Adrenal gland (tissue), 12 donors: ENCODE data around the gene BMAL1. TPM values are rescaled to one million over a fixed set of nuclear protein-coding genes. Genes with fewer than 3 reads are reported as not detected.

Experiments
- DNase-seq, 7 donors: peaks; one replicate each; pipeline ENCODE4 v3.0.0-alpha.2; 2019 to 2020
- H3K27ac ChIP-seq, 5 donors: fragments of 200-600 bp; sonication (generic) in 4 of 5; 1 replicate in 3 of 5; 2 replicates in 2 of 5; pipeline versions ENCODE4 v1.5.1 to v1.8.0; 2016 to 2020; ENCODE audit warnings: mild to moderate bottlenecking in 1 of 5
- H3K27me3 ChIP-seq: fragments of 200-600 bp; 2 replicates; pipeline ENCODE4 v1.8.0; 2021
- H3K36me3 ChIP-seq, 2 donors: fragments of 200-600 bp; replicated peaks in 1 of 2; 1 replicate in 1 of 2; 2 replicates in 1 of 2; pipeline versions ENCODE4 v1.5.1 to v1.8.0; 2018 to 2022
- H3K4me1 ChIP-seq, 2 donors: fragments of 200-600 bp; replicated peaks in 1 of 2; 1 replicate in 1 of 2; 2 replicates in 1 of 2; pipeline versions ENCODE4 v1.5.1 to v1.8.0; 2018 to 2021
- H3K4me3 ChIP-seq, 4 donors: fragments of 200-600 bp; sonication (generic) in 3 of 4; one replicate each; pipeline ENCODE4 v1.5.1; 2016 to 2018
- H3K9me3 ChIP-seq, 3 donors: fragments of 200-600 bp; sonication (generic) in 1 of 3; replicated peaks in 1 of 3; 1 replicate in 2 of 3; 2 replicates in 1 of 3; pipeline versions ENCODE4 v1.5.1 to v1.8.0; 2016 to 2021
- POLR2A ChIP-seq, 2 donors: fragments of 450-650 bp; IDR thresholded peaks; one replicate each; pipeline ENCODE4 v1.6.1; 2017; ENCODE audit warnings: antibody characterized with exemption in 2 of 2, mild to moderate bottlenecking in 2 of 2, moderate library complexity in 1 of 2
- WGBS, 4 donors: extraction: QIAGEN DNeasy Blood & Tissue Kit in 2 of 4; methylation state at CpG; one replicate each; pipeline versions ENCODE4 v1.1.5 to v1.1.7; 2013 to 2017; 5-methylcytosine and 5-hydroxymethylcytosine counted together
- intact Hi-C, 2 donors: fragments of 100-400 bp; cut with DNase I; formaldehyde crosslinking; loops; one replicate each; pipeline versions ENCODE4 v1.14.1 to v1.15.0; 2022 to 2023
- polyA plus RNA-seq, 3 donors: library from polyadenylated mRNA; stranded (reverse); fragments of 200-250 nt in 2 of 3; fragments of 350-450 nt in 1 of 3; fragmentation: Illumina TruSeq in 1 of 3; extraction: RNeasy Lipid Tissue Mini Kit (QIAGEN cat#74804) in 1 of 3; gene quantifications; one replicate each; pipeline ENCODE4 v1.2.3, GENCODE V29; 2013 to 2014
- total RNA-seq, 9 donors: library from RNA; depleted of rRNA in 4 of 9; stranded (reverse); fragments of >200 nt in 4 of 9; fragments of 120-200 nt in 1 of 9; fragmentation: NEBNext Ultra II Directional in 1 of 9; extraction: Animal tissue kit (Norgen Biotek cat#: 25700) in 1 of 9; gene quantifications; one replicate each; pipeline versions ENCODE4 v1.1.0 to v1.2.4, GENCODE V29; 2013 to 2023
- TF ChIP-seq, protein P1 (sequence below), 6 experiments: fragments of 450-650 bp in 4 of 6; fragments of 200-600 bp in 2 of 6; sonication (generic) in 1 of 6; IDR thresholded peaks; 1 replicate in 5 of 6; 2 replicates in 1 of 6; pipeline versions ENCODE4 v1.5.1 to v1.8.0; 2016 to 2021; ENCODE audit warnings: antibody characterized with exemption in 6 of 6, mild to moderate bottlenecking in 2 of 6, moderate library complexity in 1 of 6
- donor health status: healthy with polysubstance abuse.
- donor health status: Bipolar disorder and iron deficiency.
- donor health status: DM: yes; HTN: yes; CAD: no.
- donor health status: DM: no; HTN: no; CAD: no.
- donor health status: DM: no; HTN: no; CAD: no.
- donor health status: DM: yes; HTN: yes; CAD: no.

The BMAL1 gene
- total and polyA plus RNA-seq, 12 donors: 13.9 to 80.3 (median 34.3) TPM

DNA sequence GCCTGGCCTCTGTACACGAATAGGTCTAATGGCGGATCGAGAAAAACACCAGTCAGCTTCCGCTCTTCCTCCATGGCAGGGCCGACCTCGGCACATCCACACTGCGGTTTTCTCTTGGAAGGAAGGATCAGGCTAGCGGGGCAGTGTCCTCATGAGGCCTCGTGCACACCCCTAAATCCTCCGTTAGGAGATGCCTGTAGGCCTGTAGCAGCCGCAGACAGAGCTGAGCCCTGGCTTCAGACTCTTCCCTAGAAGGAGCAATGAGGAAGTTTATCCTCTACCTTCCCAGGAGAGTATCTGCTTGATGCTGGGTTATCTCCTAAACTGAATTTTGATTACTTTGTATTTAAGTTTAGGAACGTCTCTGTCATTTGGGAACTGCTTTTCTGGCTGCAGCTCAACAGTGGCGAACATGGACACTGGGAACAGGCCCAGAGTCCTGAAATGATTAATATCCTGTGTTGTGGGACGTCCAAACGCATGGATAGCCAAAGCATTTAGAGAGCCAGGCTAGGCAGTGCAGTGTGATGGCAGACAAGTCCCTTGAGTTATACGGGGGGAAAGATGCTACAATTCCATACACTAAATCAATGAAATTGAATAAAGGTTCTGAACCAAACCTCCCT lies 16.5 kb upstream of the BMAL1 start:
- H3K36me3 ChIP-seq: no peaks in the 10 kb centered on the region
- H3K9me3 ChIP-seq: no peaks in the 10 kb centered on the region
- peaks cover 17 to 22% of the 10 kb centered on the region in 2 donors for H3K4me1 ChIP-seq
- H3K27me3 ChIP-seq: no peaks in the 10 kb centered on the region
- WGBS, 4 donors: 58 to 66% (median 62%) methylated on average over 13 to 16 of the region's 16 CpGs
- intact Hi-C loops: loop anchor here in 1 of 2 donors (10.0 kb wide), 1 partner anchor 46 kb away; no protein-coding TSS in a partner anchor
- peak overlapping the region in 4 of 5 donors; percentile 74 to 91 (median 84) for H3K27ac ChIP-seq
- TF ChIP-seq, protein P1, sequence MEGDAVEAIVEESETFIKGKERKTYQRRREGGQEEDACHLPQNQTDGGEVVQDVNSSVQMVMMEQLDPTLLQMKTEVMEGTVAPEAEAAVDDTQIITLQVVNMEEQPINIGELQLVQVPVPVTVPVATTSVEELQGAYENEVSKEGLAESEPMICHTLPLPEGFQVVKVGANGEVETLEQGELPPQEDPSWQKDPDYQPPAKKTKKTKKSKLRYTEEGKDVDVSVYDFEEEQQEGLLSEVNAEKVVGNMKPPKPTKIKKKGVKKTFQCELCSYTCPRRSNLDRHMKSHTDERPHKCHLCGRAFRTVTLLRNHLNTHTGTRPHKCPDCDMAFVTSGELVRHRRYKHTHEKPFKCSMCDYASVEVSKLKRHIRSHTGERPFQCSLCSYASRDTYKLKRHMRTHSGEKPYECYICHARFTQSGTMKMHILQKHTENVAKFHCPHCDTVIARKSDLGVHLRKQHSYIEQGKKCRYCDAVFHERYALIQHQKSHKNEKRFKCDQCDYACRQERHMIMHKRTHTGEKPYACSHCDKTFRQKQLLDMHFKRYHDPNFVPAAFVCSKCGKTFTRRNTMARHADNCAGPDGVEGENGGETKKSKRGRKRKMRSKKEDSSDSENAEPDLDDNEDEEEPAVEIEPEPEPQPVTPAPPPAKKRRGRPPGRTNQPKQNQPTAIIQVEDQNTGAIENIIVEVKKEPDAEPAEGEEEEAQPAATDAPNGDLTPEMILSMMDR (IDR thresholded peaks at IDR 0.05): no peak
- no peak for TF ChIP-seq POLR2A (IDR thresholded peaks at IDR 0.05)
- peak; percentile 50 to 82 (median 62) for DNase-seq
- H3K4me3 ChIP-seq: no peak overlapping the region

DNA sequence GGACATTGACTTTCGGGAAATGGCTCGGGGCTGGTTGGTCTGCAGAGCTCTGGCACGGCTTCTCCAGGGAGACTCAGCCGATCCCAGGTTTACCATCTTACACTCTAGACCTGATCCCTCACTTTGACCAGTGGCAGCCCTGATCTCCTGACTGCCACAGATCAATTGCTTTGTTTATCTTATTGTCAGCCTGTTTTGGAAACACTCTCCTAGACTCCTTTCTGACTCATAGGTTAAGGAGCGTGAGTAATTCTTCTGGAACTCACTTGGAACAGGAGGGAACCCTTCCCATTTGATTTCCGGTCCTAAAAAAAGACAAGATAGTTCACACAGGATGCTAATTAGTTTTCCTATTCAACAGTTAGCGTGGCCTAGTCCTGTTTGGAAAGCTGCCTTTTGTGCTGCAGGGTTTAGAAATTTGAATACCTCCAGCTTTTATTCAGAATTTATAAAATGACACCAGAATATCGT lies 16.0 kb upstream of the BMAL1 start:
- TF ChIP-seq, protein P1 (IDR thresholded peaks at IDR 0.05): no peak
- TF ChIP-seq POLR2A (IDR thresholded peaks at IDR 0.05): no peak

DNA sequence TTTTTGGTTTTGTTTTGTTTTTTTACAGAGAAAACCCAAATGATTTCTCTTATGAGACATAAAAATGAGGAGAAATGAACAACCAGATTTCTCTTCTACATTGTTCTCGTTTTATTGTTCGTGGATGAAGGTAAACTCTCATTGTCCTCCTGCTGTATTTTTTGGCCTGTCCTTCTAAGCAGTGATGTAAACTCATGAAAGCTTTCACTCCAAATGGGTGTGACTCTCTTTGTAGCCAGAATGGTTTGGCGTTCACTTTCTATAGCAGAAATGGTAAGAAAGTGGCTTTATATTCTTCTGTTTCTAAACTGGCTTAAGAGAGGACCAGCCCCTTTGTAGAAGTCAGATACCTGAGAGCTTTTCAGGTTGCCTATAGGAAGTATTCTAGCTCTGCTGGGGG lies 15.5 kb upstream of the BMAL1 start:
- no peak for DNase-seq
- Histone ChIP-seq H3K27me3 (no peaks in the 10 kb centered on the region), H3K36me3 (no peaks in the 10 kb centered on the region), H3K9me3 (no peaks in the 10 kb centered on the region), H3K27ac (peak overlapping the region in 4 of 5 donors; percentile 74 to 91 (median 84)), H3K4me1 (peaks cover 17 to 22% of the 10 kb centered on the region in 2 donors), H3K4me3 (no peak overlapping the region)
- intact Hi-C loops: loop anchor here in 1 of 2 donors (10.0 kb wide), 1 partner anchor 47 kb away; no protein-coding TSS in a partner anchor
- WGBS, 4 donors: 30 to 60% (median 45%) methylated on average over 3 of the region's 3 CpGs
- TF ChIP-seq POLR2A (IDR thresholded peaks at IDR 0.05): no peak
- TF ChIP-seq, protein P1 (IDR thresholded peaks at IDR 0.05): no peak

More for the DNA sequence above, 16.0 kb upstream of the BMAL1 start:
- no peak overlapping the region for H3K4me3 ChIP-seq
- no peaks in the 10 kb centered on the region for H3K36me3 ChIP-seq
- H3K27ac ChIP-seq: peak overlapping the region in 4 of 5 donors; percentile 74 to 91 (median 84)
- no peaks in the 10 kb centered on the region for H3K9me3 ChIP-seq
- peaks cover 17 to 22% of the 10 kb centered on the region in 2 donors for H3K4me1 ChIP-seq
- 16 to 21% (median 21%) methylated on average over 8 of the region's 8 CpGs for WGBS, 4 donors
- intact Hi-C loops: loop anchor here in 1 of 2 donors (10.0 kb wide), 1 partner anchor 47 kb away; no protein-coding TSS in a partner anchor
- no peaks in the 10 kb centered on the region for H3K27me3 ChIP-seq
- DNase-seq: peak in 6 of 7 donors; percentile 24 to 59 (median 46)

DNA sequence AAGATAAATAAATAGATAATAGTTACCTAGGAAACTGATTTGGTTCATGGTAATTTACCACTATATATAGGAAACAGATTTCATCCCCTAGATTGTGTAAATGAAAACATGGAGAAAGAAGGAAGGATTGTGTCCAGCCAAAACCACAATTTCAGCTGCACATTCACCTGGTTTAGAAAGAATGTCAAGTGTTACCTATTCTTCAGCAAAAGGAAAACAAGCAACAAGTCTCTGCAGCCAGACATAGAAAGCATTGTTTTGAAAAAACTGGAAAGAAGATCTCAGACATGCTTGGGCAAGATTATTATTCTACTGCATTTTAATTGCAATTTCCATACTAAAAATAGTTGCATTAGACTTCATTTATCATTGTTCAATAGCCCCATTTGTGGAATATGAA lies 8.8 kb upstream of the BMAL1 start:
- DNase-seq: no peak
- Histone ChIP-seq H3K4me3 (no peak overlapping the region), H3K27me3 (no peaks in the 10 kb centered on the region), H3K9me3 (no peaks in the 10 kb centered on the region), H3K4me1 (no peaks in the 10 kb centered on the region), H3K36me3 (no peaks in the 10 kb centered on the region), H3K27ac (no peak overlapping the region)
- TF ChIP-seq POLR2A (IDR thresholded peaks at IDR 0.05): no peak
- TF ChIP-seq, protein P1 (IDR thresholded peaks at IDR 0.05): no peak
- intact Hi-C loops: loop anchor here in 1 of 2 donors (10.0 kb wide), 1 partner anchor 54 kb away; no protein-coding TSS in a partner anchor
